Upper lobe of left lung (tissue), 4 donors: ENCODE data around the gene MOSPD2.

Source experiments
- EP300 ChIP-seq, 4 donors: sonication (generic); formaldehyde crosslinking; IDR thresholded peaks; one replicate each; pipeline ENCODE4 v1.5.1; 2017; ENCODE audit warnings: antibody characterized with exemption in 4 of 4, control low read depth in 2 of 4
- POLR2AphosphoS5 ChIP-seq, 2 donors: sonication (generic); formaldehyde crosslinking; IDR thresholded peaks; one replicate each; pipeline ENCODE4 v1.5.1; 2017; ENCODE audit warnings: antibody characterized with exemption in 2 of 2
- TF ChIP-seq, protein P1 (sequence below), 6 experiments: fragments of 450-650 bp in 4 of 6; fragments of 200-600 bp in 2 of 6; sonication (generic) in 2 of 6; IDR thresholded peaks; one replicate each; pipeline ENCODE4 v1.5.1; 2016 to 2019; ENCODE audit warnings: antibody characterized with exemption in 6 of 6

- TF ChIP-seq EP300 (IDR thresholded peaks at IDR 0.05) (no peak), POLR2AphosphoS5 (IDR thresholded peaks at IDR 0.05) (no peak)
- TF ChIP-seq, protein P1, sequence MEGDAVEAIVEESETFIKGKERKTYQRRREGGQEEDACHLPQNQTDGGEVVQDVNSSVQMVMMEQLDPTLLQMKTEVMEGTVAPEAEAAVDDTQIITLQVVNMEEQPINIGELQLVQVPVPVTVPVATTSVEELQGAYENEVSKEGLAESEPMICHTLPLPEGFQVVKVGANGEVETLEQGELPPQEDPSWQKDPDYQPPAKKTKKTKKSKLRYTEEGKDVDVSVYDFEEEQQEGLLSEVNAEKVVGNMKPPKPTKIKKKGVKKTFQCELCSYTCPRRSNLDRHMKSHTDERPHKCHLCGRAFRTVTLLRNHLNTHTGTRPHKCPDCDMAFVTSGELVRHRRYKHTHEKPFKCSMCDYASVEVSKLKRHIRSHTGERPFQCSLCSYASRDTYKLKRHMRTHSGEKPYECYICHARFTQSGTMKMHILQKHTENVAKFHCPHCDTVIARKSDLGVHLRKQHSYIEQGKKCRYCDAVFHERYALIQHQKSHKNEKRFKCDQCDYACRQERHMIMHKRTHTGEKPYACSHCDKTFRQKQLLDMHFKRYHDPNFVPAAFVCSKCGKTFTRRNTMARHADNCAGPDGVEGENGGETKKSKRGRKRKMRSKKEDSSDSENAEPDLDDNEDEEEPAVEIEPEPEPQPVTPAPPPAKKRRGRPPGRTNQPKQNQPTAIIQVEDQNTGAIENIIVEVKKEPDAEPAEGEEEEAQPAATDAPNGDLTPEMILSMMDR (IDR thresholded peaks at IDR 0.05) = no peak
These were observed 2.4 kb downstream of the MOSPD2 start for GRCh38 chrX:14875624-14876023.
